BE2C (cell line): Measurements from ENCODE around the gene SAE1.

Experiments
- DNase-seq: peaks from one replicate; pipeline ENCODE4 v3.0.0-alpha.2; 2020
- H3K27me3 ChIP-seq: fragments of 250-450 bp; sonication (Bioruptor Pico); 2 replicates; pipeline ENCODE4 v1.5.1; 2020; ENCODE audit warnings: mild to moderate bottlenecking
- H3K36me3 ChIP-seq: fragments of 250-450 bp; sonication (Bioruptor Pico); 2 replicates; pipeline ENCODE4 v1.5.1; 2020; ENCODE audit warnings: mild to moderate bottlenecking
- H3K4me1 ChIP-seq: fragments of 250-450 bp; sonication (Bioruptor Pico); 2 replicates; pipeline ENCODE4 v1.5.1; 2020
- H3K4me3 ChIP-seq: 2 replicates; pipeline ENCODE4 v1.5.1; 2011; ENCODE audit warnings: low read depth, low read length
- H3K9me3 ChIP-seq: fragments of 250-450 bp; sonication (Bioruptor Pico); 2 replicates; pipeline ENCODE4 v1.5.1; 2020
- CTCF ChIP-seq: IDR thresholded peaks from 2 replicates; pipeline ENCODE4 v1.5.1; 2012; ENCODE audit warnings: mild to moderate bottlenecking, low read depth, low read length

Gene SAE1

GRCh38 chr19:47104680-47105079, 26.0 kb upstream of the SAE1 start:
- Histone ChIP-seq H3K36me3 (peaks cover 22% of the 10 kb centered on the region), H3K4me1 (peaks cover 23% of the 10 kb centered on the region), H3K9me3 (no peaks in the 10 kb centered on the region), H3K4me3 (no peak overlapping the region), H3K27me3 (no peaks in the 10 kb centered on the region)
- no peak for TF ChIP-seq CTCF
- DNase-seq, result no peak

GRCh38 chr19:47105874-47106273, 24.8 kb upstream of the SAE1 start:
- Histone ChIP-seq H3K9me3 (no peaks in the 10 kb centered on the region), H3K36me3 (peaks cover 27% of the 10 kb centered on the region), H3K4me1 (peaks cover 25% of the 10 kb centered on the region), H3K4me3 (no peak overlapping the region), H3K27me3 (no peaks in the 10 kb centered on the region)
- no peak for TF ChIP-seq CTCF
- no peak for DNase-seq

- Histone ChIP-seq H3K36me3 (peaks cover 27% of the 10 kb centered on the region), H3K9me3 (no peaks in the 10 kb centered on the region), H3K4me1 (peaks cover 25% of the 10 kb centered on the region), H3K4me3 (no peak overlapping the region; the same call in 1 of the 2 replicates), H3K27me3 (no peaks in the 10 kb centered on the region)
- no peak for DNase-seq
- TF ChIP-seq CTCF, result no peak
Measured at GRCh38 chr19:47106821-47107201, 23.8 kb upstream of the SAE1 start.

GRCh38 chr19:47107202-47107952, 23.3 kb upstream of the SAE1 start:
- DNase-seq, result no peak
- peaks cover 27% of the 10 kb centered on the region for H3K36me3 ChIP-seq

GRCh38 chr19:47107953-47108746, 22.5 kb upstream of the SAE1 start:
- H3K36me3 ChIP-seq, result peaks cover 27% of the 10 kb centered on the region
- peaks cover 25% of the 10 kb centered on the region for H3K4me1 ChIP-seq
- no peak for DNase-seq
- no peaks in the 10 kb centered on the region for H3K9me3 ChIP-seq
- TF ChIP-seq CTCF, result no peak
- H3K27me3 ChIP-seq, result no peaks in the 10 kb centered on the region
- H3K4me3 ChIP-seq, result no peak overlapping the region; the same call in 1 of the 2 replicates

More at GRCh38 chr19:47107202-47107952, 23.3 kb upstream of the SAE1 start:
- Histone ChIP-seq H3K4me3 (no peak overlapping the region), H3K4me1 (peaks cover 25% of the 10 kb centered on the region), H3K9me3 (no peaks in the 10 kb centered on the region), H3K27me3 (no peaks in the 10 kb centered on the region)
- no peak for TF ChIP-seq CTCF

- peak overlapping the region; percentile 99 for H3K4me3 ChIP-seq
- TF ChIP-seq CTCF, result no peak
- no peaks in the 10 kb centered on the region for H3K9me3 ChIP-seq
- H3K4me1 ChIP-seq, result peaks cover 25% of the 10 kb centered on the region
- H3K36me3 ChIP-seq, result peaks cover 27% of the 10 kb centered on the region
- DNase-seq, result no peak
- no peaks in the 10 kb centered on the region for H3K27me3 ChIP-seq
Measured at GRCh38 chr19:47109177-47109540, 21.5 kb upstream of the SAE1 start.
